Transverse colon (tissue), 4 donors: ENCODE results near the gene CKLF.

ENCODE experiments used
- EP300 ChIP-seq: sonication (generic); formaldehyde crosslinking; IDR thresholded peaks from one replicate; pipeline ENCODE4 v1.6.1; 2017; ENCODE audit warnings: antibody characterized with exemption, low read depth
- POLR2A ChIP-seq: fragments of 450-650 bp; IDR thresholded peaks from one replicate; pipeline ENCODE4 v1.6.1; 2016; ENCODE audit warnings: antibody characterized with exemption, mild to moderate bottlenecking, moderate library complexity
- POLR2AphosphoS5 ChIP-seq, 3 donors: sonication (generic); formaldehyde crosslinking; IDR thresholded peaks; one replicate each; pipeline ENCODE4 v1.6.1; 2016; ENCODE audit warnings: antibody characterized with exemption in 3 of 3
- TF ChIP-seq, protein P1 (sequence below), 5 experiments: fragments of 200-600 bp in 3 of 5; fragments of 450-650 bp in 2 of 5; sonication (generic) in 3 of 5; IDR thresholded peaks; 1 replicate in 2 of 5; 2 replicates in 3 of 5; pipeline ENCODE4 v1.5.1; 2016 to 2017; ENCODE audit warnings: antibody characterized with exemption in 5 of 5, inconsistent platforms in 3 of 5, mild to moderate bottlenecking in 2 of 5, moderate library complexity in 1 of 5

DNA sequence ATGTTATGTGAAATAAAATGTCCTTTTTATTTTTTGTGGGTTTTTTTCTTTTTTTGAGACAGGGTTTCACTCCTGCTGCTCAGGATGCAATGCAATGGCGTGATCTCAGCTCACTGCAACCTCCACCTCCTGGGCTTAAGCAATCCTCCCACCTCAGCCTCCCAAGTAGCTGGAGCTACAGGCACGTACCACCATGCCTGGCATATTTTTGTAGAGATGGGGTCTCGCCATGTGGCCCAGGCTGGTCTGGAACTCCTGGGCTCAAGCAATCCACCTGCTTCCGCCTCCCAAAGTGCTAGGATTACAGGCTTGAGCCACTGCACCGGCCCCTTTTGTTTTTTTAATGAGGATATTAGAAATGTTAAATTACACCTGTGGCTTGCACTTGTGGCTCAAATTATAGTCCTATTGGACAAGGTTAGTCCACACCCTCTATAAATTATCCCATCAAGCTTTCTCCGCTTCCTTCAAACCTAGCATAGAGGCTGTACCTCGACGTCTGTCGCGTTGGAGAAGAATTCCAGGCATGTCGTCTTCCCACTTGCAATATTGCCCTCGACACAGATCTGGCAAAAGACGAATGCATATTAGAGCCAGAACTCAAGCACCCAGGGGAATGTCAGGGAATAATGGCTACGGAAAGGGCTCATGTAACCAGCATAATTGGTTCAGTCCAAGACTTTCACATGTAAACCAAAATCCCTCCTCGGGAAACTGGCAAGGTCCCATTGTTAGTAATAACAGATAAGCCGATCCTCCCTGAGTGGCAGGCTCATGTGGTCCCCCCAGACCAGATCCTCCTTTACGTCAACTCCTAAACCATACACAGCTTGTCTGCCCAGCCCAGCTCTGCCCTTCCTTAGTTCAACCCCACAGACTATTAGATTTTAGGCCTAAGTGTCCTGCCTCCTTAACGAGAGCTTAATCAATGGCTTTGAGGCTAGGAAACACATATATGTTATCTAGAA lies 10.7 kb upstream of the CKLF start:
- TF ChIP-seq, protein P1, sequence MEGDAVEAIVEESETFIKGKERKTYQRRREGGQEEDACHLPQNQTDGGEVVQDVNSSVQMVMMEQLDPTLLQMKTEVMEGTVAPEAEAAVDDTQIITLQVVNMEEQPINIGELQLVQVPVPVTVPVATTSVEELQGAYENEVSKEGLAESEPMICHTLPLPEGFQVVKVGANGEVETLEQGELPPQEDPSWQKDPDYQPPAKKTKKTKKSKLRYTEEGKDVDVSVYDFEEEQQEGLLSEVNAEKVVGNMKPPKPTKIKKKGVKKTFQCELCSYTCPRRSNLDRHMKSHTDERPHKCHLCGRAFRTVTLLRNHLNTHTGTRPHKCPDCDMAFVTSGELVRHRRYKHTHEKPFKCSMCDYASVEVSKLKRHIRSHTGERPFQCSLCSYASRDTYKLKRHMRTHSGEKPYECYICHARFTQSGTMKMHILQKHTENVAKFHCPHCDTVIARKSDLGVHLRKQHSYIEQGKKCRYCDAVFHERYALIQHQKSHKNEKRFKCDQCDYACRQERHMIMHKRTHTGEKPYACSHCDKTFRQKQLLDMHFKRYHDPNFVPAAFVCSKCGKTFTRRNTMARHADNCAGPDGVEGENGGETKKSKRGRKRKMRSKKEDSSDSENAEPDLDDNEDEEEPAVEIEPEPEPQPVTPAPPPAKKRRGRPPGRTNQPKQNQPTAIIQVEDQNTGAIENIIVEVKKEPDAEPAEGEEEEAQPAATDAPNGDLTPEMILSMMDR (IDR thresholded peaks at IDR 0.05): no peak
- TF ChIP-seq POLR2A (no peak), EP300 (no peak), POLR2AphosphoS5 (IDR thresholded peaks at IDR 0.05) (no peak)
